DND-41 (cell line): ENCODE measurements around the gene DNPH1.

Experiments
- ATAC-seq: fragments of 200-7000 bp; cut with Tn5 transposase; 3 replicates; pipeline ENCODE4 v1.9.1; 2021; ENCODE audit warnings: low read depth; ENCODE audit not compliant: insufficient read depth
- DNase-seq: peaks from one replicate; pipeline ENCODE4 v3.0.0-alpha.2; 2020
- H2AFZ ChIP-seq: 2 replicates; pipeline ENCODE4 v1.6.0; 2012; ENCODE audit warnings: low read depth, low read length
- H3K27ac ChIP-seq: 2 replicates; pipeline ENCODE4 v1.5.1; 2012; ENCODE audit warnings: low read length, inconsistent platforms
- H3K27me3 ChIP-seq: fragments of 200-600 bp; sonication (generic); 2 replicates; pipeline ENCODE4 v1.6.0; 2012; ENCODE audit warnings: low read length, mild to moderate bottlenecking, inconsistent platforms; ENCODE audit not compliant: insufficient read depth, poor library complexity
- H3K36me3 ChIP-seq: 2 replicates; pipeline ENCODE4 v1.5.1; 2012; ENCODE audit warnings: low read length, inconsistent platforms; ENCODE audit not compliant: insufficient read depth
- H3K4me1 ChIP-seq: 2 replicates; pipeline ENCODE4 v1.5.1; 2012; ENCODE audit warnings: mild to moderate bottlenecking, low read length; ENCODE audit not compliant: insufficient read depth
- H3K4me2 ChIP-seq: 2 replicates; pipeline ENCODE4 v1.6.0; 2012; ENCODE audit warnings: mild to moderate bottlenecking, moderate library complexity, low read length, inconsistent platforms; ENCODE audit not compliant: insufficient read depth
- H3K4me3 ChIP-seq, 2 experiments: fragments of 200-600 bp in 1 of 2; shearing (Covaris generic) in 1 of 2; 2 replicates each; pipeline ENCODE4 v1.5.1; 2012 to 2016; ENCODE audit warnings: inconsistent platforms in 2 of 2, low read length in 2 of 2, mild to moderate bottlenecking in 2 of 2, low read depth in 1 of 2, moderate library complexity in 1 of 2
- H3K79me2 ChIP-seq: 2 replicates; pipeline ENCODE4 v1.6.0; 2012; ENCODE audit warnings: low read length, inconsistent platforms; ENCODE audit not compliant: insufficient read depth
- H3K9ac ChIP-seq: 2 replicates; pipeline ENCODE4 v1.6.0; 2012; ENCODE audit warnings: low read depth, mild to moderate bottlenecking, inconsistent platforms, low read length, moderate library complexity
- H3K9me3 ChIP-seq: 2 replicates; pipeline ENCODE4 v1.5.1; 2012; ENCODE audit warnings: low read length, moderate library complexity, mild to moderate bottlenecking, inconsistent platforms; ENCODE audit not compliant: insufficient read depth, severe bottlenecking
- H4K20me1 ChIP-seq: 2 replicates; pipeline ENCODE4 v1.6.0; 2012; ENCODE audit warnings: low read length; ENCODE audit not compliant: insufficient read depth
- CTCF ChIP-seq: IDR thresholded peaks from 2 replicates; pipeline ENCODE4 v1.5.1; 2012; ENCODE audit warnings: borderline replicate concordance, low read length, moderate library complexity, mild to moderate bottlenecking; ENCODE audit not compliant: poor library complexity, severe bottlenecking; ENCODE audit errors: extremely low read depth
- EZH2 ChIP-seq: IDR thresholded peaks from 3 replicates; pipeline ENCODE4 v1.6.1; 2012; ENCODE audit warnings: borderline replicate concordance, low read depth, mild to moderate bottlenecking, moderate library complexity, low read length, inconsistent platforms; ENCODE audit not compliant: severe bottlenecking

The DNPH1 gene

GRCh38 chr6:43254846-43255245, 25.6 kb upstream of the DNPH1 start:
- no peak for TF ChIP-seq EZH2
- TF ChIP-seq CTCF = no peak
- H3K4me3 ChIP-seq = no peak overlapping the region
- H3K36me3 ChIP-seq = no peaks in the 10 kb centered on the region
- no peak overlapping the region for H3K9ac ChIP-seq
- H3K79me2 ChIP-seq = no peaks in the 10 kb centered on the region
- no peak for ATAC-seq
- H3K4me1 ChIP-seq = no peaks in the 10 kb centered on the region
- H3K4me2 ChIP-seq = no peak overlapping the region
- no peak overlapping the region for H3K27ac ChIP-seq
- no peak for DNase-seq
- H2AFZ ChIP-seq = no peak overlapping the region
- peaks cover 23% of the 10 kb centered on the region for H3K27me3 ChIP-seq
- no peaks in the 10 kb centered on the region for H3K9me3 ChIP-seq
- H4K20me1 ChIP-seq = no peaks in the 10 kb centered on the region

- Histone ChIP-seq H4K20me1 (no peaks in the 10 kb centered on the region), H3K27me3 (peaks cover 26% of the 10 kb centered on the region), H3K9me3 (no peaks in the 10 kb centered on the region), H3K27ac (no peak overlapping the region), H3K4me2 (no peak overlapping the region), H3K4me3 (no peak overlapping the region), H2AFZ (no peak overlapping the region), H3K9ac (no peak overlapping the region), H3K36me3 (no peaks in the 10 kb centered on the region), H3K4me1 (no peaks in the 10 kb centered on the region), H3K79me2 (no peaks in the 10 kb centered on the region)
- DNase-seq = no peak
- TF ChIP-seq EZH2 (no peak), CTCF (no peak)
- ATAC-seq = no peak; the same call in 2 of the 3 replicates
Observed at GRCh38 chr6:43254138-43254817, 25.0 kb upstream of the DNPH1 start.

- Histone ChIP-seq H3K9me3 (no peaks in the 10 kb centered on the region), H3K4me2 (no peak overlapping the region), H4K20me1 (no peaks in the 10 kb centered on the region), H3K9ac (no peak overlapping the region), H3K27me3 (peaks cover 30% of the 10 kb centered on the region), H3K27ac (no peak overlapping the region), H3K4me1 (no peaks in the 10 kb centered on the region), H3K79me2 (no peaks in the 10 kb centered on the region), H2AFZ (no peak overlapping the region), H3K4me3 (no peak overlapping the region), H3K36me3 (no peaks in the 10 kb centered on the region)
- no peak for TF ChIP-seq CTCF
- TF ChIP-seq EZH2 = no peak
- ATAC-seq (no peak), DNase-seq (no peak)
Observed at GRCh38 chr6:43253401-43253800, 24.1 kb upstream of the DNPH1 start.
